ENCODE results near the gene CUEDC1. TPM values are rescaled to one million over a fixed set of nuclear protein-coding genes. Genes with fewer than 3 reads are reported as not detected.

Gene CUEDC1
- total RNA-seq, 1 experiment from 2014 or later: 27.5 TPM

DNA sequence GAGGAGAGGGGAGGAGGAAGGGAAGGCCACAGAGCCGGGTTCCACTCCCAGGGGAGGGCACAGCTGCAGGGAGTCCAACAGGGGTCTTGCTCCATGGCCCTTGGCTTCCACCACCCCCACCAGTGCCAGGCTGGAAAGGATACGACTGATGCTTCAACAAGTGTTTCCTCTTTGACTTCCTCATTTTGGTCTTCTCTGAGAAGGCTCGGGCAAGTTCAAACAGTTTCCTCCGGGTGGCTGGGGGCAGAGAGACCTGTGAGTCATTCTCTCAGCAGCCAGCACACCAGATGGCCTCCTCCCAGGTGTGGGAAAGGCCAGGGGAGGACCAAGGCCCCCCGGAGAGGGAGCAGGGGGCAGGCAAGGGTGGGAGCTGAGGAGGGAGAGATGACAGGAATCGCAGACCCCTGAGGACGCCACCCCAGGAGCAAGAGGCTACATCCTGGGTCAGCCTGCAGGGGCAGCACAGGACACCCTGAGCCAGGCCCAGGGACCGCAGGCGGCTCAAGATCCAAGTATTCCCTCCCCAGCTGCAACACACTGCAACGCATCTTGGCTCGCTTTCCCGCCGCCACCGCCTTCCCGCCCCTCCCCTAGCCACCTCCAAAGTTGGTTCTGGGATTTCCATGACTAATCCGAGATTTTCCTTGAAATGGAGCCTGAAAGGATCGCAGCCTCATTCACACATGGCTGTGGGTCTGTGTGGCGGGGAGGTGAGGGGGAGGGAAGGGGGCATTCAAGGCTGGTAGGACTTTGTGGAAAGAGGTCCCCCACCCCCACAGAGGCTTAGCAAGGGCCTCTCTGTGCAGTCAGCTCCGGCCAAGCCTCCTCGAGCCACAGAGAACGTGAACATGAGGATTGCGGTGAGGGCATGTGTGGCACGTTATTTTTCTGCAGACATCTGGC is 87.0 kb downstream of the CUEDC1 start:
- POLR2A ChIA-PET: no interaction called here
- TF ChIP-seq, protein P1, sequence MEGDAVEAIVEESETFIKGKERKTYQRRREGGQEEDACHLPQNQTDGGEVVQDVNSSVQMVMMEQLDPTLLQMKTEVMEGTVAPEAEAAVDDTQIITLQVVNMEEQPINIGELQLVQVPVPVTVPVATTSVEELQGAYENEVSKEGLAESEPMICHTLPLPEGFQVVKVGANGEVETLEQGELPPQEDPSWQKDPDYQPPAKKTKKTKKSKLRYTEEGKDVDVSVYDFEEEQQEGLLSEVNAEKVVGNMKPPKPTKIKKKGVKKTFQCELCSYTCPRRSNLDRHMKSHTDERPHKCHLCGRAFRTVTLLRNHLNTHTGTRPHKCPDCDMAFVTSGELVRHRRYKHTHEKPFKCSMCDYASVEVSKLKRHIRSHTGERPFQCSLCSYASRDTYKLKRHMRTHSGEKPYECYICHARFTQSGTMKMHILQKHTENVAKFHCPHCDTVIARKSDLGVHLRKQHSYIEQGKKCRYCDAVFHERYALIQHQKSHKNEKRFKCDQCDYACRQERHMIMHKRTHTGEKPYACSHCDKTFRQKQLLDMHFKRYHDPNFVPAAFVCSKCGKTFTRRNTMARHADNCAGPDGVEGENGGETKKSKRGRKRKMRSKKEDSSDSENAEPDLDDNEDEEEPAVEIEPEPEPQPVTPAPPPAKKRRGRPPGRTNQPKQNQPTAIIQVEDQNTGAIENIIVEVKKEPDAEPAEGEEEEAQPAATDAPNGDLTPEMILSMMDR (IDR thresholded peaks at IDR 0.05; ENCODE audit: insufficient read depth in 1 of 2, low read depth in 1 of 2, low read length in 1 of 2, severe bottlenecking in 1 of 2, unreplicated experiment in 1 of 2): no peak
- Histone ChIP-seq H3K9me3 (no peaks in the 10 kb centered on the region), H3K36me3 (ENCODE audit: control insufficient read depth, insufficient read depth, low read length) (peaks cover 1% of the 10 kb centered on the region; the same call in 1 of the 2 replicates), H3K4me3 (ENCODE audit: low read depth, low read length) (no peak overlapping the region), H3K4me1 (no peaks in the 10 kb centered on the region), H3K27me3 (replicated peaks; ENCODE audit: control insufficient read depth, insufficient read depth, low read length) (no peaks in the 10 kb centered on the region)
- Mint-ChIP-seq H3K4me1 (ENCODE audit: low read depth, unreplicated experiment) (peaks cover 6% of the 10 kb centered on the region), H3K27me3 (ENCODE audit: insufficient read depth, unreplicated experiment) (no peaks in the 10 kb centered on the region), H3K36me3 (ENCODE audit: insufficient read depth, unreplicated experiment) (peaks cover 14% of the 10 kb centered on the region), H3K27ac (ENCODE audit: unreplicated experiment) (no peak overlapping the region), H3K9me3 (ENCODE audit: unreplicated experiment) (no peaks in the 10 kb centered on the region), H3K4me3 (ENCODE audit: unreplicated experiment) (no peak overlapping the region)
- BruUV-seq (replicated peaks): no TSS peak
- intact Hi-C loops (cut with micrococcal nuclease; ENCODE audit: unreplicated experiment): no loop called here
- no peak for DNase-seq
- CTCF ChIA-PET: interaction anchor here (0.6 kb wide), 1 partner anchor 95 kb away, joined by 3 read pairs; no protein-coding TSS in a partner anchor

DNA sequence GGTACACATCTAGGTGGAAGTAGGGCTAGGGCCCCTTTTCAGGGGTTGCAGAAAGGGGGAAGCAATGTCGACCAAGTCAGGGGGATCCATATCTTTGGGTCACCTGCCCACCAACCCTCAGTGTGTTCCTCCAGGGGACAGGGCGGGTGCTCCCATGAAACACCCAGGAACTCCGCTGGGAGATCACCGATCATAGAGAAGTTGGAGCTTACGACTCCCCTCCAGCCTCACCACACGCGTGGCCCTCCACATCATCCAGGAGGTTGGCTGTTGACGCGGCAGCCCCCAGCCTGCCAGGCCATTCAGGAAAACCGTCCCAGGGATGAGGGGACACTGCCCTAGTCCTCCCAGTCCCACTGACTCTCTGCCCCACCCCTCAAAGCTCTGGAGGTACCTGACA is 88.1 kb downstream of the CUEDC1 start:
- no peak overlapping the region for H3K4me3 ChIP-seq (ENCODE audit: low read depth, low read length)
- intact Hi-C loops (cut with micrococcal nuclease; ENCODE audit: unreplicated experiment): no loop called here
- no peaks in the 10 kb centered on the region for H3K27me3 ChIP-seq (replicated peaks; ENCODE audit: control insufficient read depth, insufficient read depth, low read length)
- Mint-ChIP-seq H3K36me3 (ENCODE audit: insufficient read depth, unreplicated experiment) (peaks cover 17% of the 10 kb centered on the region), H3K27ac (ENCODE audit: unreplicated experiment) (no peak overlapping the region), H3K27me3 (ENCODE audit: insufficient read depth, unreplicated experiment) (no peaks in the 10 kb centered on the region), H3K4me1 (ENCODE audit: low read depth, unreplicated experiment) (peaks cover 14% of the 10 kb centered on the region), H3K4me3 (ENCODE audit: unreplicated experiment) (no peak overlapping the region), H3K9me3 (ENCODE audit: unreplicated experiment) (no peaks in the 10 kb centered on the region)
- DNase-seq: no peak
- BruUV-seq (replicated peaks): no TSS peak
- ChIA-PET POLR2A (no interaction called here), CTCF (interaction anchor here (0.6 kb wide), 1 partner anchor 96 kb away, joined by 3 read pairs; no protein-coding TSS in a partner anchor)
- H3K4me1 ChIP-seq: peaks cover 6% of the 10 kb centered on the region
- TF ChIP-seq, protein P1 (IDR thresholded peaks at IDR 0.05; ENCODE audit: insufficient read depth in 1 of 2, low read depth in 1 of 2, low read length in 1 of 2, severe bottlenecking in 1 of 2, unreplicated experiment in 1 of 2): no peak
- H3K36me3 ChIP-seq (ENCODE audit: control insufficient read depth, insufficient read depth, low read length): peaks cover 1% of the 10 kb centered on the region; the same call in 1 of the 2 replicates
- no peaks in the 10 kb centered on the region for H3K9me3 ChIP-seq

DNA sequence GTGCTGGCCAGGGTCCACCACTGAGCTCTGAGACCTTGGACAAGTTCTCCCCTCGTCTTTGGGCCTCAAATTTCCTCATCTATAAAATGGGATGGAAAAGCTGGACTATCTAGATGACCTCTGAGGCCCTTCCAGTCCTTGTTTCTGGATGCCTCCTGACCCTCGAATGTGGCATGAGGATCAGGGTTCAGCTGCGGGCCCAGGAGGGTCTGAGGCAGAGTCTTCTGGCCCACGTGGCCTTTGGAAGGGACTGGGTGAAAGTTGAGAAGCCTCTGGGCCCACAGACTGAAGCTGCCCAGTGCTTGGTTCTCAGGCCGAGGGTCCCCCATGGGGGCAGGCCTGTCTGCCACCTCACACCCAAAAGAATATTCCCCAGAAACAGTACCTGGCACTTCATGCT is 88.5 kb downstream of the CUEDC1 start:
- TF ChIP-seq, protein P1 (IDR thresholded peaks at IDR 0.05; ENCODE audit: insufficient read depth in 1 of 2, low read depth in 1 of 2, low read length in 1 of 2, severe bottlenecking in 1 of 2, unreplicated experiment in 1 of 2): no peak
- POLR2A ChIA-PET: no interaction called here
- Histone ChIP-seq H3K4me1 (peaks cover 8% of the 10 kb centered on the region), H3K9me3 (no peaks in the 10 kb centered on the region), H3K36me3 (ENCODE audit: control insufficient read depth, insufficient read depth, low read length) (peaks cover 1% of the 10 kb centered on the region; the same call in 1 of the 2 replicates), H3K4me3 (ENCODE audit: low read depth, low read length) (no peak overlapping the region), H3K27me3 (replicated peaks; ENCODE audit: control insufficient read depth, insufficient read depth, low read length) (no peaks in the 10 kb centered on the region)
- Mint-ChIP-seq H3K9me3 (ENCODE audit: unreplicated experiment) (no peaks in the 10 kb centered on the region), H3K27me3 (ENCODE audit: insufficient read depth, unreplicated experiment) (no peaks in the 10 kb centered on the region), H3K4me1 (ENCODE audit: low read depth, unreplicated experiment) (peaks cover 14% of the 10 kb centered on the region), H3K36me3 (ENCODE audit: insufficient read depth, unreplicated experiment) (peaks cover 19% of the 10 kb centered on the region), H3K27ac (ENCODE audit: unreplicated experiment) (no peak overlapping the region), H3K4me3 (ENCODE audit: unreplicated experiment) (no peak overlapping the region)
- no TSS peak for BruUV-seq (replicated peaks)
- DNase-seq: no peak
- intact Hi-C loops (cut with micrococcal nuclease; ENCODE audit: unreplicated experiment): no loop called here
- CTCF ChIA-PET: no interaction called here

Measured in Caco-2 (cell line).